HCT116 (cell line): ENCODE measurements around the gene RELCH. TPM values are rescaled to one million over a fixed set of nuclear protein-coding genes. Genes with fewer than 3 reads are reported as not detected.

Experiments
- ATAC-seq: fragments of 200-7000 bp; cut with Tn5 transposase; 2 replicates; pipeline ENCODE4 v1.9.1; 2020; ENCODE audit warnings: mild to moderate bottlenecking, moderate library complexity
- BruUV-seq: library from RNA; stranded (reverse); fragments of 400-500 nt; replicated peaks from 2 replicates; lab custom pipeline; 2021; lab: Mats Ljungman, UMichigan
- CTCF ChIA-PET: fragments of 300-600 bp; sonication (Branson Sonifier 250); formaldehyde crosslinking; loops from one replicate; lab custom pipeline; 2021; ENCODE audit warnings: antibody characterized with exemption; lab: Charles Lee
- POLR2A ChIA-PET: fragments of 300-600, 350-600 bp; sonication (Branson Sonifier 250); formaldehyde crosslinking; loops from one replicate; lab custom pipeline; 2021; ENCODE audit warnings: antibody characterized with exemption; lab: Charles Lee
- RAD21 ChIA-PET, 2 experiments: fragments of 300-600 bp; sonication (Branson Sonifier 250); formaldehyde crosslinking; loops; one replicate each; lab custom pipeline; 2023; ENCODE audit warnings: low total read pairs in 2 of 2; ENCODE audit not compliant: uncharacterized antibody in 2 of 2, unreplicated experiment in 2 of 2, low non-redundant PET in 1 of 2; lab: Charles Lee
- DNase-seq: peaks from one replicate; pipeline ENCODE4 v3.0.0-alpha.2; 2010; ENCODE audit warnings: low read depth, low spot score
- H2AFZ ChIP-seq: fragments of 200-600 bp; shearing (Covaris generic), sonication (generic); 2 replicates; pipeline ENCODE4 v1.6.1; 2017; ENCODE audit warnings: low read depth, mixed run types, mixed read lengths, antibody characterized with exemption, low read length; ENCODE audit not compliant: poor library complexity, severe bottlenecking
- H3K27ac ChIP-seq: 2 replicates; pipeline ENCODE4 v1.5.1; 2012; ENCODE audit warnings: low read depth, low read length
- H3K27me3 ChIP-seq: fragments of 200-600 bp; sonication (generic); 2 replicates; pipeline ENCODE4 v1.6.1; 2016; ENCODE audit warnings: mixed run types, low read length, mixed read lengths; ENCODE audit not compliant: insufficient read depth
- H3K36me3 ChIP-seq, 2 experiments: fragments of 200-500 bp in 1 of 2; fragments of 200-600 bp in 1 of 2; sonication (Bioruptor generic) in 1 of 2; sonication (generic) in 1 of 2; 2 replicates each; pipeline versions ENCODE4 v1.5.1 to v1.6.1; 2014 to 2016; ENCODE audit warnings: low read length in 2 of 2, inconsistent platforms in 1 of 2, mixed read lengths in 1 of 2, mixed run types in 1 of 2; ENCODE audit not compliant: insufficient read depth in 2 of 2, control insufficient read depth in 1 of 2
- H3K4me1 ChIP-seq, 2 experiments: fragments of 200-600 bp in 1 of 2; sonication (generic) in 1 of 2; 2 replicates each; pipeline versions ENCODE4 v1.5.1 to v1.6.1; 2012 to 2017; ENCODE audit warnings: low read length in 2 of 2, inconsistent platforms in 1 of 2, mild to moderate bottlenecking in 1 of 2, mixed read lengths in 1 of 2, mixed run types in 1 of 2, moderate library complexity in 1 of 2; ENCODE audit not compliant: insufficient read depth in 2 of 2, control insufficient read depth in 1 of 2
- H3K4me2 ChIP-seq: fragments of 200-600 bp; sonication (generic); 2 replicates; pipeline ENCODE4 v1.6.1; 2017; ENCODE audit warnings: mixed run types, low read length, mixed read lengths
- H3K4me3 ChIP-seq, 2 experiments: fragments of 200-600 bp in 1 of 2; sonication (generic) in 1 of 2; replicated peaks in 1 of 2; 2 replicates each; pipeline ENCODE4 v1.5.1; 2011 to 2016; ENCODE audit warnings: low read length in 2 of 2, control low read depth in 1 of 2, low read depth in 1 of 2, mild to moderate bottlenecking in 1 of 2, mixed read lengths in 1 of 2, mixed run types in 1 of 2
- H3K79me2 ChIP-seq: fragments of 200-600 bp; sonication (generic); 2 replicates; pipeline ENCODE4 v1.6.1; 2017; ENCODE audit warnings: mild to moderate bottlenecking, mixed run types, low read length, moderate library complexity, mixed read lengths; ENCODE audit not compliant: insufficient read depth
- H3K9ac ChIP-seq: fragments of 200-600 bp; sonication (generic); 2 replicates; pipeline ENCODE4 v1.6.1; 2016; ENCODE audit warnings: low read length, mixed read lengths
- H3K9me2 ChIP-seq: fragments of 200-600 bp; sonication (generic), shearing (Covaris generic); 2 replicates; pipeline ENCODE4 v1.6.1; 2017; ENCODE audit warnings: mixed run types, mild to moderate bottlenecking, moderate library complexity; ENCODE audit not compliant: insufficient read depth
- H3K9me3 ChIP-seq, 2 experiments: fragments of 200-500 bp in 1 of 2; fragments of 200-600 bp in 1 of 2; sonication (Bioruptor generic) in 1 of 2; sonication (generic) in 1 of 2; 2 replicates each; pipeline ENCODE4 v1.6.1; 2014 to 2017; ENCODE audit warnings: low read length in 2 of 2, mixed read lengths in 2 of 2, inconsistent platforms in 1 of 2, low read depth in 1 of 2, mild to moderate bottlenecking in 1 of 2, mixed run types in 1 of 2, moderate library complexity in 1 of 2; ENCODE audit not compliant: control insufficient read depth in 1 of 2, insufficient read depth in 1 of 2
- H4K20me1 ChIP-seq: fragments of 200-600 bp; sonication (generic), shearing (Covaris generic); 2 replicates; pipeline ENCODE4 v1.6.1; 2017; ENCODE audit warnings: mixed run types, mild to moderate bottlenecking, moderate library complexity; ENCODE audit not compliant: insufficient read depth
- CBX3 ChIP-seq: IDR thresholded peaks from 2 replicates; pipeline ENCODE4 v1.6.1; 2012; ENCODE audit warnings: low read depth
- CEBPB ChIP-seq: IDR thresholded peaks from 2 replicates; pipeline ENCODE4 v1.6.1; 2012; ENCODE audit warnings: low read depth
- EGR1 ChIP-seq: IDR thresholded peaks from 2 replicates; pipeline ENCODE4 v1.6.1; 2012; ENCODE audit warnings: low read depth
- ELF1 ChIP-seq: IDR thresholded peaks from 2 replicates; pipeline ENCODE4 v1.6.1; 2012; ENCODE audit warnings: low read depth, borderline replicate concordance
- EZH2 ChIP-seq: fragments of 200-600 bp; sonication (generic); IDR thresholded peaks from 2 replicates; pipeline ENCODE4 v1.6.1; 2017; ENCODE audit warnings: antibody characterized with exemption, mixed run types
- POLR2AphosphoS5 ChIP-seq: IDR thresholded peaks from 2 replicates; pipeline ENCODE4 v1.6.1; 2011; ENCODE audit warnings: mild to moderate bottlenecking, low read depth, low read length, moderate library complexity
- RAD21 ChIP-seq: IDR thresholded peaks from 2 replicates; pipeline ENCODE4 v1.6.1; 2012; ENCODE audit warnings: low read depth, mild to moderate bottlenecking
- SP1 ChIP-seq: IDR thresholded peaks from 2 replicates; pipeline ENCODE4 v1.6.1; 2012; ENCODE audit warnings: low read depth
- SRF ChIP-seq: IDR thresholded peaks from 2 replicates; pipeline ENCODE4 v1.6.1; 2012; ENCODE audit warnings: low read depth
- TCF7L2 ChIP-seq: IDR thresholded peaks from 2 replicates; pipeline ENCODE4 v1.7.0; 2011; ENCODE audit warnings: borderline replicate concordance, inconsistent platforms; ENCODE audit not compliant: insufficient read depth, insufficient read length; ENCODE audit errors: extremely low read depth
- ZNF274 ChIP-seq: fragments of 200-500 bp; sonication (Bioruptor generic); IDR thresholded peaks from 2 replicates; pipeline ENCODE4 v1.6.1; 2014; ENCODE audit warnings: mild to moderate bottlenecking, low read depth, low read length, inconsistent platforms
- intact Hi-C: fragments of 100-400 bp; cut with micrococcal nuclease; formaldehyde crosslinking; loops from 2 replicates; pipeline ENCODE4 v1.10.0; 2022
- total RNA-seq: library from RNA; stranded (reverse); gene quantifications from one replicate; pipeline ENCODE4 v1.2.1, GENCODE V29; 2021; ENCODE audit not compliant: unreplicated experiment
- TF ChIP-seq, protein P1 (sequence below): IDR thresholded peaks from 2 replicates; pipeline ENCODE4 v1.6.1; 2012
- TF ChIP-seq, protein P2 (sequence below), 3 experiments: fragments of 200-600 bp in 1 of 3; sonication (generic) in 1 of 3; IDR thresholded peaks in 2 of 3; conservative IDR thresholded peaks in 1 of 3; 2 replicates each; pipeline ENCODE4 v1.5.1; 2012 to 2017; ENCODE audit warnings: low read depth in 2 of 3, low read length in 2 of 3, antibody characterized with exemption in 1 of 3, borderline replicate concordance in 1 of 3, control low read depth in 1 of 3, mild to moderate bottlenecking in 1 of 3, mixed read lengths in 1 of 3, mixed run types in 1 of 3, moderate library complexity in 1 of 3; ENCODE audit not compliant: insufficient read depth in 1 of 3
- TF ChIP-seq, protein P3 (sequence below): IDR thresholded peaks from 2 replicates; pipeline ENCODE4 v1.6.1; 2012; ENCODE audit warnings: low read depth

Gene RELCH
- total RNA-seq, 1 experiment from 2014 or later: 17.4 TPM

DNA sequence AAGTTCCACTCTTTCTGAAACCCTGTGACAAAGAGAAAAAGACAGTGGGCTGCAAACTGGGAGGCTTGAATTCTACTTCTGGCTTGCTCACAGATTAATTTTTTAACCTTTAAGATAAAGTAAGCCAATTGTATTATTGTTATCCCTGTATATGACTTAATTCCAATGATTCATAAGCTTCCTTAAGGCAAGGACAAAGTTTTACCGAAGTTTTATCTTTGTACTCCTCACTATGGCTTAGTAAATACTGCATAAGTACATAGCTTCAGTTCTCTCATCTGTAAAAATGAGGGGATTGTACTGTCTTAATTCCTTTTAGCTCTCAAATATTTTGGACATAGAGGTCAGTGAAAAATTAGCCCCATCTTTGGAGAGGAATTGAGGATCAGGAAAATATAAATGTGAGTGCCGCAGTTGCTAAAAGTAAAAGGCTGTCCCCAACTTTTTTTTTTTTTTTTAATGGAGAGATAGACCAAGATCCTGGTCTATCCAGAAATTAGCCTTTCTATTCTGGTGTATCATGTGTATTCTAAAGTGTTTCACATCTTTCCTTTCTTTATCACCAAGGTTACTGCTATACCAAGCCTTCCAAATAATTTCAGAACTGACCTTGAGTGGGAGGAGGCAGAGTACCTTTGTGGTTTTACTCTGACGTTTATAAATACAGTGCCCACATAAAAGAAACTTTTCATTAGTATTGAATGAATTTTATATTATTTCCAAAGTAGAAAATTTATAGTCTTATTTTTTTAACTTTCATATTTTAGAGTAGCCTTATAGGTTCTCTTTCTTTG, 13.3 kb downstream of the RELCH start:
- no TSS peak for BruUV-seq
- intact Hi-C loops: no loop called here
- Histone ChIP-seq H3K9me3 (no peaks in the 10 kb centered on the region), H2AFZ (no peak overlapping the region), H3K79me2 (peaks cover 84% of the 10 kb centered on the region), H3K36me3 (no peaks in the 10 kb centered on the region), H3K4me1 (no peaks in the 10 kb centered on the region), H3K9ac (no peak overlapping the region), H3K27me3 (no peaks in the 10 kb centered on the region), H4K20me1 (peaks cover 5% of the 10 kb centered on the region; the same call in 1 of the 2 replicates), H3K9me2 (no peaks in the 10 kb centered on the region), H3K4me3 (no peak overlapping the region), H3K27ac (no peak overlapping the region), H3K4me2 (no peak overlapping the region)
- ChIA-PET POLR2A (no interaction called here), CTCF (interaction anchor here (1.2 to 1.4 kb wide), 2 partner anchors 14 to 49 kb away, joined by 4 read pairs; partner anchors contain the start of genes PIGN and RELCH), RAD21 (no interaction called here)
- ATAC-seq (no peak), DNase-seq (no peak)
- no peak for TF ChIP-seq TCF7L2
- TF ChIP-seq ELF1: no peak

DNA sequence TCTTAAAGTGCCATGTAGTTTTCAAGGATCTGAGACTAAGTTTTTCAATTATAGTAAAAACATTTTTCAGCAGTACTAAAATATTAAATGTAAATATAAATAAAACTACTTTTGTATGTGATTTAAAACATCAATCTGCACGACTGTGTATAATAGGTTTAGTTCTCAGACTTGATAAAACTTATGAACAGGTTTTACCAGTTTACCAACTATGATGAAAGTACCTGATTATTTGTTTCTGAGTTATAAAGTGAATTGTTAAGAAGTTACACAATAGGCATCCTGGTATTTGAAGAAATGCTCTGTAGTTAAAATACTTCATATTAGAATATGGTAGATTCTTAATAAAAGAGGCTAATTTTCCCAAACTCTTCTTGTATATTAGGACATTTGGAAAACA, 14.8 kb downstream of the RELCH start:
- no peak overlapping the region for H2AFZ ChIP-seq
- CTCF ChIA-PET: no interaction called here
- TF ChIP-seq, protein P1, sequence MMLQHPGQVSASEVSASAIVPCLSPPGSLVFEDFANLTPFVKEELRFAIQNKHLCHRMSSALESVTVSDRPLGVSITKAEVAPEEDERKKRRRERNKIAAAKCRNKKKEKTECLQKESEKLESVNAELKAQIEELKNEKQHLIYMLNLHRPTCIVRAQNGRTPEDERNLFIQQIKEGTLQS: no peak
- TF ChIP-seq SP1 (no peak), ZNF274 (no peak), CBX3 (no peak), POLR2AphosphoS5 (no peak), CEBPB (no peak), EZH2 (no peak), RAD21 (no peak), SRF (no peak), EGR1 (no peak)
- TF ChIP-seq, protein P2, sequence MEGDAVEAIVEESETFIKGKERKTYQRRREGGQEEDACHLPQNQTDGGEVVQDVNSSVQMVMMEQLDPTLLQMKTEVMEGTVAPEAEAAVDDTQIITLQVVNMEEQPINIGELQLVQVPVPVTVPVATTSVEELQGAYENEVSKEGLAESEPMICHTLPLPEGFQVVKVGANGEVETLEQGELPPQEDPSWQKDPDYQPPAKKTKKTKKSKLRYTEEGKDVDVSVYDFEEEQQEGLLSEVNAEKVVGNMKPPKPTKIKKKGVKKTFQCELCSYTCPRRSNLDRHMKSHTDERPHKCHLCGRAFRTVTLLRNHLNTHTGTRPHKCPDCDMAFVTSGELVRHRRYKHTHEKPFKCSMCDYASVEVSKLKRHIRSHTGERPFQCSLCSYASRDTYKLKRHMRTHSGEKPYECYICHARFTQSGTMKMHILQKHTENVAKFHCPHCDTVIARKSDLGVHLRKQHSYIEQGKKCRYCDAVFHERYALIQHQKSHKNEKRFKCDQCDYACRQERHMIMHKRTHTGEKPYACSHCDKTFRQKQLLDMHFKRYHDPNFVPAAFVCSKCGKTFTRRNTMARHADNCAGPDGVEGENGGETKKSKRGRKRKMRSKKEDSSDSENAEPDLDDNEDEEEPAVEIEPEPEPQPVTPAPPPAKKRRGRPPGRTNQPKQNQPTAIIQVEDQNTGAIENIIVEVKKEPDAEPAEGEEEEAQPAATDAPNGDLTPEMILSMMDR (IDR thresholded peaks at IDR 0.05 in 2 of 3, conservative IDR thresholded peaks at IDR 0.05 in 1 of 3; ENCODE audit: borderline replicate concordance in 1 of 3, insufficient read depth in 1 of 3, low read depth in 2 of 3, low read length in 2 of 3): no peak
- TF ChIP-seq, protein P3, sequence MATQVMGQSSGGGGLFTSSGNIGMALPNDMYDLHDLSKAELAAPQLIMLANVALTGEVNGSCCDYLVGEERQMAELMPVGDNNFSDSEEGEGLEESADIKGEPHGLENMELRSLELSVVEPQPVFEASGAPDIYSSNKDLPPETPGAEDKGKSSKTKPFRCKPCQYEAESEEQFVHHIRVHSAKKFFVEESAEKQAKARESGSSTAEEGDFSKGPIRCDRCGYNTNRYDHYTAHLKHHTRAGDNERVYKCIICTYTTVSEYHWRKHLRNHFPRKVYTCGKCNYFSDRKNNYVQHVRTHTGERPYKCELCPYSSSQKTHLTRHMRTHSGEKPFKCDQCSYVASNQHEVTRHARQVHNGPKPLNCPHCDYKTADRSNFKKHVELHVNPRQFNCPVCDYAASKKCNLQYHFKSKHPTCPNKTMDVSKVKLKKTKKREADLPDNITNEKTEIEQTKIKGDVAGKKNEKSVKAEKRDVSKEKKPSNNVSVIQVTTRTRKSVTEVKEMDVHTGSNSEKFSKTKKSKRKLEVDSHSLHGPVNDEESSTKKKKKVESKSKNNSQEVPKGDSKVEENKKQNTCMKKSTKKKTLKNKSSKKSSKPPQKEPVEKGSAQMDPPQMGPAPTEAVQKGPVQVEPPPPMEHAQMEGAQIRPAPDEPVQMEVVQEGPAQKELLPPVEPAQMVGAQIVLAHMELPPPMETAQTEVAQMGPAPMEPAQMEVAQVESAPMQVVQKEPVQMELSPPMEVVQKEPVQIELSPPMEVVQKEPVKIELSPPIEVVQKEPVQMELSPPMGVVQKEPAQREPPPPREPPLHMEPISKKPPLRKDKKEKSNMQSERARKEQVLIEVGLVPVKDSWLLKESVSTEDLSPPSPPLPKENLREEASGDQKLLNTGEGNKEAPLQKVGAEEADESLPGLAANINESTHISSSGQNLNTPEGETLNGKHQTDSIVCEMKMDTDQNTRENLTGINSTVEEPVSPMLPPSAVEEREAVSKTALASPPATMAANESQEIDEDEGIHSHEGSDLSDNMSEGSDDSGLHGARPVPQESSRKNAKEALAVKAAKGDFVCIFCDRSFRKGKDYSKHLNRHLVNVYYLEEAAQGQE: no peak
- TF ChIP-seq, all 23 proteins: peak for 0
- Histone ChIP-seq H3K9ac (no peak overlapping the region), H3K9me3 (no peaks in the 10 kb centered on the region), H4K20me1 (peaks cover 5% of the 10 kb centered on the region; the same call in 1 of the 2 replicates), H3K4me2 (no peak overlapping the region), H3K4me3 (no peak overlapping the region), H3K79me2 (peaks cover 79% of the 10 kb centered on the region), H3K9me2 (no peaks in the 10 kb centered on the region), H3K27me3 (no peaks in the 10 kb centered on the region), H3K36me3 (no peaks in the 10 kb centered on the region), H3K4me1 (no peaks in the 10 kb centered on the region), H3K27ac (no peak overlapping the region)
- RAD21 ChIA-PET: no interaction called here
- BruUV-seq: no TSS peak
- no peak for ATAC-seq
- DNase-seq: no peak
- POLR2A ChIA-PET: no interaction called here
- intact Hi-C loops: no loop called here
